A673 (cell line): ENCODE measurements around the gene TRPV4. TPM values are rescaled to one million over a fixed set of nuclear protein-coding genes. Genes with fewer than 3 reads are reported as not detected.

Experiments
- BruUV-seq: library from RNA; stranded (reverse); fragments of 400-500 nt; replicated peaks from 2 replicates; lab custom pipeline; 2021; lab: Mats Ljungman, UMichigan
- CTCF ChIA-PET: fragments of 300-600 bp; sonication (Branson Sonifier 250); formaldehyde crosslinking; loops from one replicate; lab custom pipeline; 2022; ENCODE audit warnings: antibody characterized with exemption; lab: Charles Lee
- POLR2A ChIA-PET: fragments of 300-600 bp; sonication (Branson Sonifier 250); formaldehyde crosslinking; loops from one replicate; lab custom pipeline; 2022; ENCODE audit warnings: antibody characterized with exemption; ENCODE audit not compliant: low non-redundant PET; lab: Charles Lee
- DNase-seq: peaks from one replicate; pipeline ENCODE4 v3.0.0-alpha.2; 2015; ENCODE audit warnings: low spot score
- H3K27ac ChIP-seq: fragments of 200-600 bp; sonication (generic); 2 replicates; pipeline ENCODE4 v1.5.1; 2016; ENCODE audit warnings: mixed run types, low read depth, mild to moderate bottlenecking, mixed read lengths, antibody characterized with exemption, low read length; ENCODE audit not compliant: poor library complexity, severe bottlenecking
- H3K27me3 ChIP-seq: fragments of 200-600 bp; sonication (generic); replicated peaks from 2 replicates; pipeline ENCODE4 v1.6.1; 2017; ENCODE audit warnings: mixed run types, low read depth, mild to moderate bottlenecking, mixed read lengths, antibody characterized with exemption, low read length; ENCODE audit not compliant: insufficient read depth, poor library complexity
- H3K36me3 ChIP-seq: fragments of 200-600 bp; sonication (generic); 2 replicates; pipeline ENCODE4 v1.6.1; 2016; ENCODE audit warnings: mixed run types, mild to moderate bottlenecking, mixed read lengths, antibody characterized with exemption, low read length; ENCODE audit not compliant: insufficient read depth, poor library complexity, severe bottlenecking
- H3K4me1 ChIP-seq: fragments of 200-600 bp; sonication (generic); 2 replicates; pipeline ENCODE4 v1.6.1; 2017; ENCODE audit warnings: mixed run types, mild to moderate bottlenecking, mixed read lengths, antibody characterized with exemption, low read length; ENCODE audit not compliant: insufficient read depth, poor library complexity, severe bottlenecking
- H3K4me3 ChIP-seq: fragments of 200-600 bp; sonication (generic); 2 replicates; pipeline ENCODE4 v1.5.1; 2016; ENCODE audit warnings: low read depth, mixed run types, mild to moderate bottlenecking, mixed read lengths, low read length; ENCODE audit not compliant: poor library complexity, severe bottlenecking
- H3K9me3 ChIP-seq: fragments of 200-600 bp; sonication (generic); 2 replicates; pipeline ENCODE4 v1.6.1; 2016; ENCODE audit warnings: mixed run types, low read depth, mild to moderate bottlenecking, mixed read lengths, antibody characterized with exemption, low read length; ENCODE audit not compliant: poor library complexity, severe bottlenecking
- EZH2 ChIP-seq: fragments of 200-600 bp; sonication (generic); IDR thresholded peaks from 2 replicates; pipeline ENCODE4 v1.6.1; 2017; ENCODE audit warnings: borderline replicate concordance, low read depth, mild to moderate bottlenecking, mixed read lengths, antibody characterized with exemption, low read length; ENCODE audit not compliant: poor library complexity, severe bottlenecking
- intact Hi-C: fragments of 100-400 bp; cut with micrococcal nuclease; formaldehyde crosslinking; loops from one replicate; pipeline ENCODE4 v1.10.0; 2022; ENCODE audit not compliant: unreplicated experiment
- total RNA-seq: library from RNA; stranded (reverse); gene quantifications from 2 replicates; pipeline ENCODE4 v1.2.3, GENCODE V29; 2021
- TF ChIP-seq, protein P1 (sequence below): fragments of 300-800, 200-600 bp; sonication (generic); conservative IDR thresholded peaks from 2 replicates; pipeline ENCODE4 v1.5.1; 2017; ENCODE audit warnings: low read depth, mild to moderate bottlenecking, antibody characterized with exemption, low read length, moderate library complexity, mixed read lengths

Gene TRPV4
- total RNA-seq, 1 experiment from 2014 or later, result 0.11 TPM

DNA sequence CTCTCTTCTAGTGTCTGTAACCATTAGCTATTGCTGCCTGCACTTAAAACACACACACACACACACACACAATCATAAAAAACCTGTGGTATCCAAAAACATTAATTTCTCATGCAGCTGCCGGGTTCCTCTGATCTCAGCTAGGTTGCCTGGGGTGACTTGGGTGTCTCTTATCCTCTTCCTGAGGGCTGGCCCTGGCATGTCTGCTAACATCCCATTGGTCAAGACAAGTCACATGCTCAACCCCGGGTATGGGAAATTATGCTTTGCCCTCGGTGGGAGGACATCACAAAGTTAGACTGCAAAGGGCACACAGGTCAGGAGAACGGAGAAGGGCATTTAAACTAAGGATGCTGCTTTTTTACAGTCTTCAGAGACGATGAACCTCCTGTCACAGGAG lies 55.7 kb downstream of the TRPV4 start:
- ChIA-PET CTCF (interaction anchor here (2.8 kb wide), 1 partner anchor 179 kb away, joined by 44 read pairs; no protein-coding TSS in a partner anchor), POLR2A (no interaction called here)
- Histone ChIP-seq H3K36me3 (no peaks in the 10 kb centered on the region), H3K27me3 (no peaks in the 10 kb centered on the region), H3K27ac (no peak overlapping the region), H3K9me3 (no peaks in the 10 kb centered on the region), H3K4me3 (no peak overlapping the region), H3K4me1 (no peaks in the 10 kb centered on the region)
- BruUV-seq, result no TSS peak
- DNase-seq, result peak; percentile 48
- intact Hi-C loops, result loop anchor here (5.0 kb wide), 1 partner anchor 515 kb away; no protein-coding TSS in a partner anchor
- TF ChIP-seq, protein P1, sequence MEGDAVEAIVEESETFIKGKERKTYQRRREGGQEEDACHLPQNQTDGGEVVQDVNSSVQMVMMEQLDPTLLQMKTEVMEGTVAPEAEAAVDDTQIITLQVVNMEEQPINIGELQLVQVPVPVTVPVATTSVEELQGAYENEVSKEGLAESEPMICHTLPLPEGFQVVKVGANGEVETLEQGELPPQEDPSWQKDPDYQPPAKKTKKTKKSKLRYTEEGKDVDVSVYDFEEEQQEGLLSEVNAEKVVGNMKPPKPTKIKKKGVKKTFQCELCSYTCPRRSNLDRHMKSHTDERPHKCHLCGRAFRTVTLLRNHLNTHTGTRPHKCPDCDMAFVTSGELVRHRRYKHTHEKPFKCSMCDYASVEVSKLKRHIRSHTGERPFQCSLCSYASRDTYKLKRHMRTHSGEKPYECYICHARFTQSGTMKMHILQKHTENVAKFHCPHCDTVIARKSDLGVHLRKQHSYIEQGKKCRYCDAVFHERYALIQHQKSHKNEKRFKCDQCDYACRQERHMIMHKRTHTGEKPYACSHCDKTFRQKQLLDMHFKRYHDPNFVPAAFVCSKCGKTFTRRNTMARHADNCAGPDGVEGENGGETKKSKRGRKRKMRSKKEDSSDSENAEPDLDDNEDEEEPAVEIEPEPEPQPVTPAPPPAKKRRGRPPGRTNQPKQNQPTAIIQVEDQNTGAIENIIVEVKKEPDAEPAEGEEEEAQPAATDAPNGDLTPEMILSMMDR, result no peak
- no peak for TF ChIP-seq EZH2

DNA sequence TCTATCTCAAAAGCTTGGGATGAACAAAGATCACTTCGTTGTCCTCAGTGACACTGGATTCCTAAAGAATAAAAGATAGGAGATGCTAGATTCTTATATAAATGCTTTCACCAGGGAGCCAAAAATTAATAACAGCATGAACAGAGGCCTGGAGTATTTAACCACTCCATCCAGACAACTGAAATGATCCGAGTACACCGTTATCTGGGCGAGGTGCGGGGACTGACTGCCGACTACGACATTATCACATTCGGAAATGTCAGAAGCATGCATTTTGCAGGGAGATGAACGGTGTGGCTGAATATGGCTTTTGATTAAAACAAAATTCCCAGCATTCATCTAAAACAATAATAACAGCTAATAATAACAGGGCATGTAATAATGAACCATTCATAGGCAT lies 56.6 kb downstream of the TRPV4 start:
- BruUV-seq, result no TSS peak
- no peak for DNase-seq
- H3K4me1 ChIP-seq, result no peaks in the 10 kb centered on the region
- ChIA-PET POLR2A (no interaction called here), CTCF (interaction anchor here (1.9 to 2.8 kb wide), 2 partner anchors 179 to 258 kb away, joined by 24 to 44 read pairs; no protein-coding TSS in a partner anchor)
- H3K4me3 ChIP-seq, result no peak overlapping the region
- no peak for TF ChIP-seq EZH2
- TF ChIP-seq, protein P1, result no peak
- no peaks in the 10 kb centered on the region for H3K9me3 ChIP-seq
- no peak overlapping the region for H3K27ac ChIP-seq
- no peaks in the 10 kb centered on the region for H3K36me3 ChIP-seq
- intact Hi-C loops, result loop anchor here (5.0 kb wide), 1 partner anchor 514 kb away; no protein-coding TSS in a partner anchor
- H3K27me3 ChIP-seq, result no peaks in the 10 kb centered on the region

DNA sequence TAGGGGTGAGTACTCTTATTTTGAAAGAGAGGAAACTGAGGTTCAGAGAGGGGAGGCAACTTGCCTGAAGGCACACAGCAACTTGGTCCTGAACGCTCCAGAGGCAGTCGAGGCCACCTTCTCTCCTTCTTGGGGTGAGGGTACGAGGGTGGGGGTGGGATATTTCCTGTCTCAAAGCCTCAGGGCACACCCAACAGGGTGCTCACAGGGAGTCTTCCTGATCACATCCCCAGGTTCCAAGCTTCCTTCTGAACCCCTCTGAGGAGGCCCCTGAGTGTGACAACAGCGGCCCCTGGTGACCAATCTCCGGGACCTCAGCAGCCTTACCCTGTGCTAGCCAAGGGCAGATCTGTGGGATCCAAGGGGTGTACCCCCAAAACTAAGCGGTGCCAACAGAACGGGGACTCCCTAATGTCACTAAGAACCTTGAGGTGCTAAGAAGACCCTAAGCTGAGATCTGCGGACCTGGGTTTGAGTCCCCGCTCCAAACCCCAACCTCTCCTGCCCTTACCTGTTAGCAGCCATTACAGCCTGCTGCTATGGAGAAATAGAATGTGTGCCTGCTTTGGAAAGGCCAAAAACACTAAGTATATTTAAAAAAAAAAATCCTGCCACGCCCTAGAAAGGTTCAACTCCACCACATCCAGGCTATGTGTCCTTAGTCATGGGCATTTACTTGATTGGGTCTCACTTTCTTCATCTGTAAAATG lies 57.9 kb downstream of the TRPV4 start:
- no TSS peak for BruUV-seq
- POLR2A ChIA-PET, result no interaction called here
- TF ChIP-seq EZH2, result no peak
- TF ChIP-seq, protein P1, result peak; percentile 92
- intact Hi-C loops, result loop anchor here (1.0 to 5.0 kb wide), 4 partner anchors 178 to 513 kb away; no protein-coding TSS in a partner anchor
- H3K4me3 ChIP-seq, result no peak overlapping the region
- no peaks in the 10 kb centered on the region for H3K4me1 ChIP-seq
- CTCF ChIA-PET, result interaction anchor here (0.6 to 2.8 kb wide), 12 partner anchors 14 to 348 kb away, joined by 3 to 44 read pairs (median 4); partner anchors contain the start of gene MVK
- H3K36me3 ChIP-seq, result no peaks in the 10 kb centered on the region
- DNase-seq, result peak; percentile 88
- no peak overlapping the region for H3K27ac ChIP-seq
- H3K9me3 ChIP-seq, result no peaks in the 10 kb centered on the region
- no peaks in the 10 kb centered on the region for H3K27me3 ChIP-seq
